KBM-7 (cell line): ENCODE results near the gene LOXL3.

ENCODE experiments used
- DNase-seq: peaks from one replicate; pipeline ENCODE4 v3.0.0-alpha.2; 2015
- in situ Hi-C: fragments of 300-500 bp; cut with MboI; formaldehyde crosslinking; loops from 2 replicates; pipeline ENCODE4 v1.14.3; 2020; ENCODE audit warnings: low sequenced_read_pairs, low pct_unique_long_range_greater_than_20kb, mixed read lengths

LOXL3 gene

DNA sequence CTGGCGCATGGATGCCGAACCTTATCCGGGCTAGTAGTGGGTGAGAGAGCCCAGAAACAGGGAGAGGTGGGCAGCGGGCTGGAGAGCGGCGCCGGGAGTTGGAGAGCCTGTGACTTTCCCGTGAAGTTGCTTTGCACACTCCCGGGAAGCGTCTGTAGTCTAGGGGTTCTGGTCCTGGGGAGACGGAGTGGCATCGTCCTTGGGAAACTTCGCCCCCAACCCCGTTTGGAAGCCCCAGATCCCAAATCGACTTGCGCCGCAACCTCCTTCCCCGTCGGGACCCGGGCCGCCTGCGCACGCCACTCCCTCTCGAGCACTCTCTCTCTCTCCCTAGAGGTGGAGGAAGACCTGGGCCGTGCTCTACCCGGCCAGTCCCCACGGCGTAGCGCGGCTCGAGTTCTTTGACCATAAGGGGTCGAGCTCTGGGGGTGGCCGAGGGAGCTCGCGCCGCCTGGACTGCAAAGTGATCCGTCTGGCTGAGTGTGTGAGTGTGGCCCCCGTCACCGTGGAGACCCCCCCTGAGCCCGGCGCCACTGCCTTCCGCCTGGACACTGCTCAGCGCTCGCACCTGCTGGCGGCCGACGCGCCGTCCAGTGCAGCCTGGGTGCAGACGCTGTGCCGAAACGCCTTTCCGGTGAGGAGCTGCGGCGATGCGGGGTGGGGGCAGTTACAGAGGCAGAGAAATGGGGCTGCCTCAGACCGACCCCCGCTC, 1.2 kb upstream of the LOXL3 start:
- in situ Hi-C loops, result no loop called here
- no peak for DNase-seq

DNA sequence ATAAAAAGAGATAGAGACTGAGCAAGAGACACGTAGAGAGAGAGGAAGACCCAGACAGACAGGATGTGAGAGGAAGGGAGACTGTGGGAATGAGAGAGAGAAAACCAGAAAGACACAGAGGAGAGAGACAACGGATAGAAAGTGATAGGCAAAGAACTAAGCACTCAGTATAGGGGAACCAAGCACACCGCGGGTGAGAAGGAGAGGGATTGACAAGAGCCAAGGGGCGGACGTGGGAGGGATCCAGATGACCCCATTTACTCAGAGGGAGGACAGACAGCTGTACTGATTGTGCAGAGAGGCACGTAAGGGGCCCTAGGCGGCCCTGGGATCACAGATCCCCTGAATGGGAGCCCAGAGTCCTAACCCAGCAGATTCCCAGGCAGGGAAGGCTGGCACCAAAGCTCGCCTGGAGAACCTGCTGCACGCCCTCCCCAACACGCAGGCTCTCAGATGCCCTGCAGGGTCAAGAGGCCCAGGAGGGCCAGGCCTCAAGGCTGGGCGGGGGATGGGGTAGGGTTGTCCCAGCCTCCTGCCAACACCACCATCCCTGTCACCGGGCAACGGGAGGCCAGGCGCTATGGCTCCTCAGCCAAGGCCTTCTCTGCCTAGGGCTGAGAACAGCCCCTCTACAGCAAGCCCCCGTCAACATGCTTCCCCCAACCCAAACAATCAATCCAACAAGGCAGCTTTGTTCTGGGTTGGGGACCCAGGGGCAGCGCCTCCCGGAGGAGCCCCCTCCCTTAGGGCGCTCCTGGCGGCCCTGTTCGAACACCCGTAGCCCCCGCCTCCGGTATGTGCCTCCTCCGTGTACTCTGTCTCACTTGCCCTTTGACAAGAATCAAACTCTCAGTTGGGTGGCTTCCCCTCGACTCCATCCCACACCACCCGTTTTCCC, 579 bp downstream of the LOXL3 start:
- in situ Hi-C loops, result no loop called here
- peak; percentile 71 for DNase-seq

DNA sequence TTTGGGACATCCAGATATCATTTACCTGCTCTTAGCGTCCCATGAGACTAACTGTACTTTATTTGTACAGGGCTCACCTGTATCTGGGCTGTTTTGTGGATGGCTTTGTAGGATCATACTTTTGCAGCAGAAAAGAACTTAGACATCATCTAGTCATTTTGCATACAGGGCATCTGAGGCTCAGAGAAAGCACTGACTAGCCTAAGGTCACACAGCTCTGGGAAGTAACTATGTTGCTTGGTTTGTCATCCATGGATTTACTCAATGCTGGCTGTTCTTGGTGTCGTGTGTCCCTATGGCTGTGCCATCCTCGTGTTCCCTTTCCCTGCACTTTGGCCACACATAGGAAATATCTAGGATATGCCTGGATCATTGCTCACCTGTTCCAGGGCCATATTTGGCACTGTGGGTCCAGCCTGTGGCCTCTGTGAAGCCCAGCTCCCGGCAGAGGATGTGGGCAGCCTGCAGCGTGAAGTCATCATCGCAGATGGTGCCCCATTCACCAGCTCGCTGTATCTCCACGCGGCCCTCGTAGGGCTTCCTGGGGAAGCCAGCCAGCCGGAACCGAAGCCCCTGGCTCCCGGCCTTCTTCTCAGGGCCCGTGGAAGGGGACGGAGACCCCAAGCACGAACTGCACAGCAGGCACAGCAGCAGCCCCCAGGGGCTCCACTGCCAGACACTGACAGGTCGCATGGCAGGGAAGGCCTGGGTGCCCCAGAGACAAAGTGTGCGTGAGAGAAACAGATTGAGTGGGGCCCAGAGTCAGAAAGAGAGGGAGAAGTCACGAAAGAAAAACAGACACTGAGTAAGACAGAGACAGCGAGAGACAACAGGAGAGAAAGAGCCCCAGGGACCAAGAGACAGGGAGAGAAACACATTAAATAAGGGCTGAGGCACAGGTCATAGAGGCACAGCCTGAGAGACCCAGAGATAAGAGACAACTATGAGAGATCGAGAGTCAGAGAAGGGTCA, 1.5 kb downstream of the LOXL3 start:
- peak; percentile 66 for DNase-seq
- in situ Hi-C loops, result no loop called here

DNA sequence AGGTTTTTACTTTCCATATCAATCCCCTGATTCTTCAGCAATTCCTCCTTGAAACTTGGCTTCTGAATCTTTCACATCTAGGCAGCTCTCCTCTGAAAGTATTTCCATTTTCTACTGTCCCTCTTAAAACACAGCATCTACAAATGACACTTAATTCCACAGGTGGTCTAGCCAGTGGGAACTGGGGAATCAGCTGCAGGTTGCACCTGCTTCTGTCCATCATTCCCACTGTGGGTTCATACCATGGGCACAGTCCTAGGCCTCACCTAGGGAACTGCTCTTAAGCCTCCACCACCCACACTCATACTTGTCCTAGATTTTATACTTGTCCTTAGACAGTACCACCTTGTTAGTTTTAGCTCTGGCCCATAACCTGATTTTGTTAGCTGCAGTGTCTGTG, 2.2 kb downstream of the LOXL3 start:
- no peak for DNase-seq
- in situ Hi-C loops, result no loop called here

DNA sequence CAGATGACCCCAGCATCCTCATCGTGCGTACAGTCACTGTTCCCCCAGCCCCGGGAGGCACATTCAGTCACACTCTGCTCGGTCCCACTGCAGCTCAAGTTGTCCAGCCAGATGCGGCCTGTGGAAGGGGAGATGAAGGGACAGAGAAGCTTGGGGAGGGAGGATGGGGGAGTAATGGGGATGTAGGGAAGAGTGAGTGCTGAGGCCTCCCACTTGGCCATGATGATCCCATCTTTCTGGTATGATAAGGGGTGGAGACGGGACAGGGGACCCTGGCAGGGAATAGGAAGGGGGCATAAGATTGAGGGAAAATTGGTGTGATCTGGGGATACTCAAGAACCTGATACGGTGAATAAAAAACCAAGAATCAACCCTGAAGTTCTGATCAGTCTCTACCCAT, 3.5 kb downstream of the LOXL3 start:
- DNase-seq, result no peak
- in situ Hi-C loops, result no loop called here

DNA sequence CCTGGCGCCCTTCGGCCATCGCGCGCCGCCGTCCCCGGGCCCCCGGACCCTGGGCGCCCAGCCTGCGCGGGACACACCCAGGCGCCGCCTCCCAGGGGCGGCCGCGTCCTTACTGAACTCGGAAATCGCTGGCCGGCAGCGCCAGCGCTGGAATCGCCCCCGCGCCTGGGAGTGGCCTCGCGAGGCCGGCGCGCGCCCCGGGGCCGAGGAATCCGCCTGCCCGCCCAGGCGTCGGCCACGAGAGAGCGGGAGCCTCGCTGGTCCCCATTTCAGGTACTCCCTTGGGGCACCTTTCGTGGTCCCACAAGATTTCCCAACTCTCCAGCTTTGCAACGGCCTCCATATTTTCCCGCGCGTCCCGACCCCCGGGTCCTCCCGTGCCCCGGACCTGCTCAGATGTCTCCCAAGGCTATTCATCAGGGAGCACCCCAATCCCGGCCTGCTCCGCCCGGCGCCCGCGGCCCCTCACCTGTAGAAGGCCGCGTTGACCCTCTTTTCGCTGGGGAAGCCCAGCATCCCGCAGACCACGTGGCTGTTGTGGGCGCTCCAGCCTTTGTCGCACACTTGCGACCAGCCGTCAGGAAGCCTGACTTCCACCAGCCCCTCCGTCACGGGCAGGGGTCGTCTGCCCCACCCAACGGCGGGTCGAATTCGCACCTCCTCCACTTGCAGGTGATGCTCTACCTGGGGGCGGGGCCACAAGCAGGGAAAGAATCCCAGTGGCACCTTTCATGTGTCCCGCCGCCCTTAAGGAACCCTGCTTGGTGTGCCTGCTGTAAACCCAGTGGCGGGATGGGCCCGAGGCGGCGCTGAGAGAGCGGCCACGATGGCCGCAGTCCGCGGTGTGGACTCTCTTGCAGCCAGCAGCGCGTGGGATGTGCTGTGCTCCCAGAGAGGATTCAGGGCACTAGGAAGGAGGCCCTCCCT, 4.6 kb downstream of the LOXL3 start:
- in situ Hi-C loops, result no loop called here
- peak; percentile 49 for DNase-seq

DNA sequence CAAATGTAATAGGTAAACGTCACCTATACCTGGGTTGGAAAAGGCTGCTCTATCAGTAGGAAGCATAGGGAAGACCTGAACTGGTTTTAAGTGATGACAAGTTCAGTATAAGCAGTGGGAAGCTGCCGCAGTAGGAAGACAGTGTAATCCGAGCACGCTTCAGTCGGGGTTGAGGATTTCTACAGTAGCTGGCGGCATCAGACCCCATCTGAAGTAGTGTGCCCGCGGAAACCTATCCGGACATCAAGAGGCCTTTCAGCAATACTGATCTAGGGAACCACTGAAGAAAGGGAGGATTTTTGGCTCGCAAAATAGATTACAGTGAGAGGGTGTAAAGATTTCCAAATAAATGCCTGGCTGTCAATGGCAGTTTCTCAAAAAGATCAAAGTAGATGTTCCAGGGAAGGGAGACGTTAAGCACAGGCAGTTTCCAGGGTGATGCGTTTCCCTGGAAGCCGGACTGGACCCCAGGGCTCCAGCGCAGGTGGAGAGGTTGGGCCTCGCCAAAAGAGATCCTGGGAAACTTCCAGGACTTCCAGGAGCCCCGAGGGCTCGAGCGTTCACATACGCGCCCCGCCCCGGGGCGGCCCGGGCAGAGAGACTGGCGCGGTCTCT, 5.3 kb downstream of the LOXL3 start:
- peak; percentile 36 for DNase-seq
- in situ Hi-C loops, result no loop called here

DNA sequence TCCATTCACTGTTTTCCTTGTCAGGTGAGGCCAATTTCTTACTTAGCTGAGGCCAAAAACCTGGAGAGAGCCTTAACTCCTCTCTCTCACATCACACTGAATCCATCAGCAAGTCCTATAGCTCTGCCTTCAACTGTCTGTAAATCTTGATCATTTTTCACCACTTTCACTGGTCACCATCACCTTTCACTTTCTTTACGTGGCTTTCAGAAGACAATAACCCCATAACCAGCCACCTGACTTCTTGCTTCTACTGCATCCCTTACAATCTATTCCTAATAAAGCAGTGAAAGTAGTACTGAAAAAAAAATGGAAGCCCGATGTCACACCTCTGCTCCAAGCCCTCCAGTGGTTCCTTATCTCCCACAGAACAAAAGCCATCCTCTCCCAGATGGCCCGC, 7.7 kb downstream of the LOXL3 start:
- in situ Hi-C loops, result no loop called here

DNA sequence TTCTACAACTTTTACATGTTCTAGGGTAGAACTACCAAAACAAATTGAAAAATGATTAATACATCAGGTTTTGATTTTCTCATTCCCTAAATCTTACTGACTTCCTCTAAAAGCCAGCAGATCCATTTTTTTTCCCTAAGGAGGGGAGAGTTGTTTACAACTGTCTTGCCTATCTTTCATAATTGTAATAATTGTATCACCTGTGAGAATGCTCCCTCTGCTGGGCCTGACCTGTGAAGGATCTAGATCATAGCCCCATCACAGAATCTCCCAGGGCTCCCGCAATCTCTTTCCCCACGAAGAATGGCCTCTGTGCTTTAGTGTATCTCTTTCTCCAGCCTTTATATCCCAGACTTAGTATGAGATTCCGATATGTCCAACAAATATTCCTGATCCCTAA, 9.1 kb downstream of the LOXL3 start:
- no peak for DNase-seq
- in situ Hi-C loops, result no loop called here

More for the DNA sequence above, 7.7 kb downstream of the LOXL3 start:
- no peak for DNase-seq

DNA sequence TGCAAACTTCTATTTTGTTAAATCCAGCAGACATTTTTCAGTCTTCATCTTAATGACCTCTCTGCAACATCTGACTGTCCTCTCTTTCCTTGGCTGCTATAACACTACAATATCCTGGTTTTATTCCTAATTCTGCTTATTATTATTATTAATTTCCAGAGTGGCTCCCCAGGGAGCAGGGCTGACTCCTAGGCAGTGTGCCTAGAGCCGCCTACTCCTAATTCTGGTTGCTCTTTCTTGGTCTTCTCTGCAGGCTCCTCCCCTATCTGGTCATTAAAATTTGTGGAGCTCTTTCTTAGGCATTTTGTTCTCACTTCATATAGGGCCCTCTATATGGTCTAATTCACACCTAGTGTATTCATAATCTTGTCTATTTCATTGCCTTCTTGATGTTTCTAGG, 10.8 kb downstream of the LOXL3 start:
- in situ Hi-C loops, result no loop called here
- no peak for DNase-seq

DNA sequence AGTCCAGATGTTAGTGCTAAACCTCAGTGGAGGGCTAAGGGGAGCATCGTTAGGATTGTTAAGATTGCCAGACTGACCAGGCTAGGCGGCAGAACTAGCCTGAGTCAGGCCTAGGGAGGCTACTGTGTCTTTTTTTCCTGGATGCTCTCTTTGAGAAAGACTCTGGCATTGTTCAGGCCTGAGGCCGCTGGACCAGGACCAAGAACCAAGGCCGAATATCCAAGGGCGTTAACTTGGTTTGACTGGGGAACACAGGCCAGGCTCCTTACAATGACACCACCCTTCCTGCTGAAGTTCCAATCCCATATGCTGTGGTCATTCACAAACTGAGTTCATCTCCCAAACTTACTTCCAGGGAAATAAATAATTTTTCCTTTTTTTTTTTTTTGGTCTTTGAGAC, 13.5 kb downstream of the LOXL3 start:
- no peak for DNase-seq
- in situ Hi-C loops, result no loop called here

DNA sequence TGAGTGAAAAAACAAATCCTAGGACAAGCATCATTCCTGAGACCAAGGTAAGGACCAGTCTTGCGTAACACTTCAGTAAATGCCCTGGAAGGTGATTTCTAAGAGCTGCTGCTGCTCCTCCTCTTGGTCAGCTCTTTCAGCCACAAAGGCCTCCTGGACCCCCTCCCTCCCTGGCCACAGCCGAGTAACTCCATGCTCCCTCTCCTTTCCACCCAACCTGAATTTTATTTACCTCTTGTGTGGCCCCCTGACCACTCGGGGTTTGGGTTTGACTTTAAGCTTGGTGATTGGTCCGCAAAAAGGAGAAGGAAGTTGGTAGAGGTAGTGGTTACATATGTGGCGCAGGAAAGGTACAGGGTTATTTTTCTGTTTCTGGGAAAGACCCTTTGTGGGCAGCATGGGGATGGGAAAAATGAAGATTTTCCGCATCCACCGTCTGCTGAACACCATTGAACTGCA, 14.8 kb downstream of the LOXL3 start:
- in situ Hi-C loops, result no loop called here
- DNase-seq, result peak; percentile 60

DNA sequence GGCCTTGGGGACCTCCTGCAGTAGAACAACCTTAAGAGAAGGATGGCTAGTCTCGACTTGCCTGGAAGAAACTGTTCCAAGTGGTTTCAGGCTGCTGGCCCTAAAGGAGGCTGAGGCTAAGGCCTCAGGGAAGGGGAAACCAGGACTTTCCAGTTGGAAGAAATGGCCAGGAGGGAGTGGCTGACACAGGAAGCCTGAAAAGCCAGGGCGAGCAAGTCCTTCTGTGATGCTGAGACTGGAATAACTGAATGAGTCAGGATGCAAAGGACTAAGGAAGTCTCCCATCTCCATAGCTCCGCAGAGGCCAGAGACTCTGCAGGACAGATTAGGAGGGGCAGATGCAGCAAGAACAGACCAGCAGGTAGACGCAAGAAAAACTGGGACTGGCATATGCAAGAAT, 16.6 kb downstream of the LOXL3 start:
- in situ Hi-C loops, result no loop called here
- DNase-seq, result no peak

DNA sequence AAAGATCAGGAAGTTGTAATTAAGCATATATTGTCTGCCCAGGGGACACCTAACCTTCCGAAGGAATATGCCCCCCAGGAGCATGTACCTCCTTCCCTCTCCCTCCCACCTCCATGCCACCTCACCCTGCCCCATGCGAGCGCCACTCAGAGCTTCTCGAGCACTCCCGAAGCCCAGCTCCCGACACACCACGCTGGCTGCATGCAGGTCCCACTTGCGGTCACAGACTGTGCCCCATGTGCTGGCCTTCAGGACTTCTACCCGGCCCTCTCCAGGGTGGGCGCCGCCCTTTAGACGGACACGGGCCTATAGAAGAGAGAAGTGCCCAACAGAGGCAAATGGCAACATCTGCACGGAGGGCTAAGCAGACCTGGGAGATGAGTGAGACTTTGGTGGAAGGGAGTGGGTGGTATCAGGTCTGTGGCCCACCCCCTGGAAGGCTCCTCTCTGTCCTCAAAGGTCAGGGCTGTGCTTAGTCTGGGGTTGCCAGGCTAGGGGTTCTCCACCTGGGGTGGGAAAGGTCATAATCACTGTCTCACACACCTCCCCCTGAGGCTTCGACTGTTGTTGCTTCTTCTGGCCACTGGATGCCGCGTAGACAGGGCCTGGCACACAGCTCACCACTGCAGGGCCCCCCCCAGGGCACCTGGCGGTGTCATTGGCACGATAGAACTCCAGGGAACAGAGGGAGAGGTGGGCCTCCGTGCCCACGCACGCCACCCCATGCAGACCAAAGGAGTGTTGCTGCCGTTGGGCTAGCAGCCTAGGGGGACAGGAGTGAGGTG, 17.4 kb downstream of the LOXL3 start:
- no peak for DNase-seq
- in situ Hi-C loops, result no loop called here

DNA sequence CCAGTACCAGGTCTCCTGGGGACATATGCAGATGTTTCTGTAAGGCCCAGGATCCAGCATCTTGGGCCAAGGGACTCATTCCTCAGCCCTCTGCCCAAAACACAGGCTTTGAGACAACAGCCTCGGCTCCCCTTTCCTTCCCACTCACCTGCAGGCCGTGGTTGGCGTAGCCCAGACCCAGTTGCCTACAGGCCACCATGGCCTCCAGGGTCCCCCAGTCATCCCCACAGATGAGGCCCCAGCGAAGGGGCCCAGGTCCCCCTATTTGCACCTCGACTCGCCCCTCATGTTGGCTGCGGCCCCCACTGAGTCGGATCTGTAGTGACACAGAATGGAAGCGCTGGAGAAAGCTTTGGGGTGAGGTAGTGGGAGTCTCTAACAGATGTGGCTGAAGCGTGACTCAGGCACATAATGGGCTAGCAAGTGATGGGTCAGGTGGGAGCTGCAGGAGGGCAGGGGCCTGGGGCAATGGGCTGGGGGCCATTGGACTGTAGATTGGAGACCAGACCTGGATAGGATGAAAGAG, 18.2 kb downstream of the LOXL3 start:
- no peak for DNase-seq
- in situ Hi-C loops, result no loop called here

DNA sequence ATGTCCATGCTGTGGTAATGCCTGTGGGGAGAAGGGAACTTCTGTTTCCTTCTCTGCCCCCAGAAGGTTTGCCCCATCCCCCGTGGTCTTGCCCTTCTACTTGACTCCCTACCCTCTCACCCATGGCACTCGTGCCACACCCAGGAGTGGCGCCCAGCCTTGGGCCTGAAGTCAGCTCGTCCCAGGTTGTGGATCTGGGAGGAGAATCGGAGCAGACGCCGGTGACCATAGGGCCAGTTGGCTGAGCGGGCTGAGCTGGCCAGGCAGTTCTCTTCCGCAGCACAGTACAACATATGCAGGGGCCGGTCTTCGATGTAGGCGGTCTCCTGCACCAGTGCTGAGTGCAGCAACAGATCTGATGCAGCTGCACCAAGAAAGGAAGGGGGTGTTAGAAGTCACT, 19.3 kb downstream of the LOXL3 start:
- in situ Hi-C loops, result no loop called here

DNA sequence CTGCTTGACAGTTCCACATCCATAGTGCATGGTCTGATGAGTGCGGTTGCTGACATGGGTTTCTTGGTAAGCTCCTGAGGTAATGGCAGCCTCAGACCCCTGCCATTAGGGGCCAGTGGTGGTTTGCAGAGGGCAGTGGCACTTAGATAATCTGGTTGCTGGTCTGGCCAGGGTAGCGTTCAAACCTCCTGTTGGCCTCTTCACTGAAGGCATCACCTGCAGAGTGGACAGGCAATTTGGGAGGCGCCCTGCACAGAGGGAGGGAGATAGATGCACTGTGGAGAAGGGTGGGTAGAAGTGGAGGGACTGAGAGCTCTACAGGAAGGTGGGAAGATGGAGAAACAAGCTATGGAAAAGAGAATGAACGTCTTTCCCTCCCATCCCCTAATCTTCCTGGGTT, 20.3 kb downstream of the LOXL3 start:
- in situ Hi-C loops, result no loop called here
- DNase-seq, result no peak

More for the DNA sequence above, 19.3 kb downstream of the LOXL3 start:
- DNase-seq, result no peak
